Psoas muscle (tissue), 8 donors: ENCODE results near the gene PSPN. TPM values are rescaled to one million over a fixed set of nuclear protein-coding genes. Genes with fewer than 3 reads are reported as not detected.

Experiments
- ATAC-seq, 4 donors: fragments of 200-7000 bp; cut with Tn5 transposase; one replicate each; pipeline ENCODE4 v1.9.1; 2020; ENCODE audit warnings: moderate library complexity in 3 of 4, mild to moderate bottlenecking in 2 of 4
- DNase-seq, 2 donors: peaks; one replicate each; pipeline ENCODE4 v3.0.0-alpha.2; 2020
- H3K27ac ChIP-seq: fragments of 200-600 bp; one replicate; pipeline ENCODE4 v1.8.0; 2022
- H3K27me3 ChIP-seq, 3 donors: fragments of 200-600 bp in 1 of 3; one replicate each; pipeline versions ENCODE4 v1.6.1 to v1.8.0; 2013 to 2022; ENCODE audit warnings: low read length in 2 of 3, mild to moderate bottlenecking in 2 of 3, moderate library complexity in 1 of 3; ENCODE audit not compliant: insufficient read depth in 3 of 3
- H3K36me3 ChIP-seq, 2 donors: fragments of 200-600 bp in 1 of 2; one replicate each; pipeline versions ENCODE4 v1.6.1 to v1.8.0; 2013 to 2022; ENCODE audit warnings: low read depth in 1 of 2, mild to moderate bottlenecking in 1 of 2, moderate library complexity in 1 of 2; ENCODE audit not compliant: insufficient read depth in 1 of 2
- H3K4me1 ChIP-seq: fragments of 200-600 bp; one replicate; pipeline ENCODE4 v1.8.0; 2022
- H3K4me3 ChIP-seq: fragments of 200-600 bp; one replicate; pipeline ENCODE4 v1.8.0; 2022; ENCODE audit warnings: mild to moderate bottlenecking
- H3K9me3 ChIP-seq: fragments of 200-600 bp; one replicate; pipeline ENCODE4 v1.8.0; 2022
- WGBS, 3 donors: extraction: QIAGEN DNeasy Blood & Tissue Kit; methylation state at CpG; one replicate each; pipeline versions ENCODE4 v1.1.6 to v1.1.7; 2013; 5-methylcytosine and 5-hydroxymethylcytosine counted together
- intact Hi-C, 2 donors: fragments of 100-400 bp; cut with DNase I; formaldehyde crosslinking; loops; one replicate each; pipeline versions ENCODE4 v1.11.0 to v1.14.2; 2022
- polyA plus RNA-seq, 3 donors: library from polyadenylated mRNA; stranded (reverse); fragments of 200-250 nt; gene quantifications; one replicate each; pipeline ENCODE4 v1.2.3, GENCODE V29; 2013
- total RNA-seq, 4 donors: library from RNA; stranded (reverse); fragmentation: NEBNext Ultra II Directional in 2 of 4; extraction: Animal tissue kit (Norgen Biotek cat#: 25700) in 2 of 4; gene quantifications; one replicate each; pipeline versions ENCODE4 v1.2.1 to v1.2.4, GENCODE V29; 2021 to 2023
- TF ChIP-seq, protein P1 (sequence below): fragments of 200-600 bp; IDR thresholded peaks from one replicate; pipeline ENCODE4 v1.8.0; 2022; ENCODE audit warnings: antibody characterized with exemption
- donor health status: healthy with polysubstance abuse.
- donor health status: DM: no; HTN: no; CAD: no; lungs with moderate emphysema.
- donor health status: Bipolar disorder and iron deficiency.
- donor health status: healthy.
- donor health status: DM: yes; HTN: yes; CAD: no.
- donor health status: DM: no; HTN: no; CAD: no.
- donor health status: DM: no; HTN: no; CAD: no.
- donor health status: DM: yes; HTN: yes; CAD: no.

PSPN gene
- total and polyA plus RNA-seq, 7 donors = 0.34 to 1.3 (median 0.69) TPM

DNA sequence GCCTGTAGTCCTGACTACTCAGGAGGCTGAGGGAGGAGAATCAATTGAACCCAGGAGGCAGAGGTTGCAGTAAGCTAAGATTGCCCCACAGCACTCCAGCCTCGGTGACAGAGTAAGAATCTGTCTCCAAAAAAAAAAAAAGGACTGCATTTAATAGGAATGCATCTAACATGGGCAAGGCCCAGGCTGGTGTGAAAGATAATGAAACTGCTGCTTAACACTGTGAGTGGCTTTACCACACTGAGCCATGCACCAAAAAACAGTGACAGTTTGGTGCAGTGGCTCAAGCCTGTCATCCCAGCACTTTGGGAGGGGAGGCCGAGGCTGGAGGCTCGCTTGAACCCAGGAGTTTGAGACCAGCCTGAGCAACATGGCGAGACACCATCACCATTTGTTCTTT lies 8.6 kb upstream of the PSPN start:
- WGBS, 3 donors = 89 to 97% (median 92%) methylated on average over 4 of the region's 4 CpGs
- intact Hi-C loops = no loop called here

DNA sequence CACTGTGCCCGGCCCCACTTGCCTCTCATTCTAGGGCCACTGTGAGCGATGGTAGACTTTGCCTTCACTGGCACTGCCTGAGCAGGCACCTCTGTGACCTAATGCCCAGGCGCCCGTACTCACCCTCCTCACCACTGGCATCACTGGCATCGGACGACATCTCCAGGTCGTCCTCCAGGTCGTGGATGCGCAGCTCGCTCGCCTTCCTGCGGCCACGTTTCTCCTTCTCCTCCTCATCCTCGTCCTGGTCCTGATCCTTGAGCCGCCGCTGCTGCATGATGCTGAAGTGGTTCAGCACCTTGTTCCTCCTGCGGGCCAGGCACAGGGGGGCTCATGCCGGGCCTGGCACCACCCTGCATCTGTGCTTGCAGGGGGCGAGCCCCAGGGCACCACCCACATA lies 7.5 kb upstream of the PSPN start:
- TF ChIP-seq, protein P1, sequence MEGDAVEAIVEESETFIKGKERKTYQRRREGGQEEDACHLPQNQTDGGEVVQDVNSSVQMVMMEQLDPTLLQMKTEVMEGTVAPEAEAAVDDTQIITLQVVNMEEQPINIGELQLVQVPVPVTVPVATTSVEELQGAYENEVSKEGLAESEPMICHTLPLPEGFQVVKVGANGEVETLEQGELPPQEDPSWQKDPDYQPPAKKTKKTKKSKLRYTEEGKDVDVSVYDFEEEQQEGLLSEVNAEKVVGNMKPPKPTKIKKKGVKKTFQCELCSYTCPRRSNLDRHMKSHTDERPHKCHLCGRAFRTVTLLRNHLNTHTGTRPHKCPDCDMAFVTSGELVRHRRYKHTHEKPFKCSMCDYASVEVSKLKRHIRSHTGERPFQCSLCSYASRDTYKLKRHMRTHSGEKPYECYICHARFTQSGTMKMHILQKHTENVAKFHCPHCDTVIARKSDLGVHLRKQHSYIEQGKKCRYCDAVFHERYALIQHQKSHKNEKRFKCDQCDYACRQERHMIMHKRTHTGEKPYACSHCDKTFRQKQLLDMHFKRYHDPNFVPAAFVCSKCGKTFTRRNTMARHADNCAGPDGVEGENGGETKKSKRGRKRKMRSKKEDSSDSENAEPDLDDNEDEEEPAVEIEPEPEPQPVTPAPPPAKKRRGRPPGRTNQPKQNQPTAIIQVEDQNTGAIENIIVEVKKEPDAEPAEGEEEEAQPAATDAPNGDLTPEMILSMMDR = no peak
- ATAC-seq (no peak), DNase-seq (no peak)
- Histone ChIP-seq H3K9me3 (no peaks in the 10 kb centered on the region), H3K4me3 (no peak overlapping the region), H3K4me1 (peaks cover 2% of the 10 kb centered on the region), H3K27ac (no peak overlapping the region), H3K36me3 (peaks cover 7 to 94% of the 10 kb centered on the region in 2 donors), H3K27me3 (no peaks in the 10 kb centered on the region)
- intact Hi-C loops = no loop called here
- 93 to 98% (median 93%) methylated on average over 19 of the region's 19 CpGs for WGBS, 3 donors

More for the DNA sequence above, 8.6 kb upstream of the PSPN start:
- Histone ChIP-seq H3K27me3 (no peaks in the 10 kb centered on the region), H3K27ac (no peak overlapping the region), H3K4me1 (no peaks in the 10 kb centered on the region), H3K36me3 (peaks cover 7 to 98% of the 10 kb centered on the region in 2 donors), H3K4me3 (no peak overlapping the region), H3K9me3 (no peaks in the 10 kb centered on the region)
- TF ChIP-seq, protein P1 = no peak
- ATAC-seq (no peak), DNase-seq (no peak)

DNA sequence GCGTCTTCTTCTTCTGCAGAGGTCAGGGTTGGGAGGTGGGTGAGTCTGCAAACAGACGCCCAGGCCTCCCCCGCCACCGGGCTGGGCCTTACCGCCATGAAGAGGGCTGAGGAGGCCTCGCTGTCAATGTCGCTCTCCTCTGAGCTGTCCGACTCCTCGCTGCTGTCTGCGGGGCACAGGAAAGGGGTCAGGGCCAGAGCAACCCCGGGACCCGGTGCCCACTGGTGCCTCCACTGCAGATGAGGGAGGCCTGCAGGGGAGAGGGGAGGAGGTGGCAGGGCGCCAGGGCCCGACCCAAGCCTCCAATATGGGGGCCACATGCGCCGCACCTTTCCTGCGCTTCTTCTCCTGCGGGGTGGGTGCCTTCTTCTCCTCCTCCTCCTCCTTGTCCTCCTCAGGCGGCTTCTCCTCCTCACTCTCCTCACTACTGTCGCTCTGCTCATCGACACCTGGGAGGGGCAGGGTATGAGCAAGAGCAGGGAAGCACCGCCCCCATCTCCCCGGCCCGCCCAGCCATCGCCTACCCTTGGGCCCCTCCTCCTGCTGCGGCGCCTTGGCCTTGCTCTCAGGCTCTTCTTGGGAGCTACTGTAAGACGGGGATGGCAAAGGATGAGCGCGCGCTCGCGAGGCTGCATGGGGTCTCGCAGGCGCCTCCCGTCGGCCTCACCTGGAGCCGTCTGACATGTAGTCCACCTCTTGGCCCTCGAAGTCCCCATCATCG lies 5.5 kb upstream of the PSPN start:
- H3K4me3 ChIP-seq = no peak overlapping the region
- peaks cover 3 to 74% of the 10 kb centered on the region in 2 donors for H3K36me3 ChIP-seq
- intact Hi-C loops = no loop called here
- TF ChIP-seq, protein P1 = no peak
- no peak for DNase-seq
- H3K4me1 ChIP-seq = peaks cover 5% of the 10 kb centered on the region
- 96 to 97% (median 96%) methylated on average over 37 to 40 of the region's 40 CpGs for WGBS, 3 donors
- ATAC-seq = no peak
- H3K9me3 ChIP-seq = no peaks in the 10 kb centered on the region
- H3K27me3 ChIP-seq = no peaks in the 10 kb centered on the region
- no peak overlapping the region for H3K27ac ChIP-seq

DNA sequence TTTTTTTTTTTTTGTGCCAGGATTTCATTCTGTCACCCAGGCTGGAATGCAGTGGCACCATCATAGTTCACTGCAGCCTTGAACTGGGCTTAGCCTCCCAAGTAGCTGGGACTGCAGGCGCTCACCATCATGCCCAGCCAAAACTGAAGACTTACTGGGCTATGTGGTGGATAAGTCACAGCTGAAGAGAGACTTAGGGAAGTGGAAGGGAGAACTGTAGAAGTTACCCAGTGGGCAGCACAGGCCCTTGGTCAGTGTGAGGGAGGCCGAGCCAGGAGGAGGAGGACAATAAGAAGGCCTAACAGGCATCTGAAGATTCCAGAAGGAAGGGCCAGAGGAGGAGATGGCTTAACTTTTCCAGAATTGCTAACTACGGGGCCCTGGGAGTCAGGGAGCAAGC lies 4.0 kb upstream of the PSPN start:
- intact Hi-C loops = loop anchor here (5.0 to 10.0 kb wide), 3 partner anchors 43 to 695 kb away; partner anchors contain the start of genes KHSRP (in 2 of the 2), HSD11B1L (in 1 of the 2) and MICOS13 (in 1 of the 2)
- TF ChIP-seq, protein P1 = no peak
- Histone ChIP-seq H3K27me3 (no peaks in the 10 kb centered on the region), H3K4me1 (peaks cover 5% of the 10 kb centered on the region), H3K9me3 (no peaks in the 10 kb centered on the region), H3K27ac (no peak overlapping the region), H3K36me3 (peaks cover 3 to 69% of the 10 kb centered on the region in 2 donors), H3K4me3 (no peak overlapping the region)
- ATAC-seq (no peak), DNase-seq (no peak)
- WGBS, 3 donors = 83 to 98% (median 96%) methylated on average over 3 of the region's 3 CpGs
